IMR-90 (cell line): ENCODE measurements around the gene CBX3. TPM values are rescaled to one million over a fixed set of nuclear protein-coding genes. Genes with fewer than 3 reads are reported as not detected.

Source experiments
- ATAC-seq: fragments of 200-7000 bp; cut with Tn5 transposase; 2 replicates; pipeline ENCODE4 v1.9.1; 2020; ENCODE audit warnings: low read depth, mild to moderate bottlenecking, moderate library complexity
- BruUV-seq: library from RNA; stranded (reverse); fragments of 400-500 nt; replicated peaks from 2 replicates; lab custom pipeline; 2021; lab: Mats Ljungman, UMichigan
- CTCF ChIA-PET: fragments of 300-600 bp; formaldehyde crosslinking; extraction: SDS; loops from one replicate; lab custom pipeline; 2021; ENCODE audit warnings: antibody characterized with exemption; lab: Yijun Ruan, JAX
- POLR2A ChIA-PET: fragments of 300-600 bp; sonication (Branson Sonifier 250); formaldehyde crosslinking; loops from one replicate; lab custom pipeline; 2022; ENCODE audit warnings: antibody characterized with exemption; ENCODE audit not compliant: unreplicated experiment; lab: Charles Lee
- DNase-seq: peaks from one replicate; pipeline ENCODE4 v3.0.0; 2013
- H2AFZ ChIP-seq: replicated peaks from 2 replicates; pipeline ENCODE3; 2013; ENCODE audit warnings: low read length, mild to moderate bottlenecking; ENCODE audit not compliant: poor library complexity
- H2AK5ac ChIP-seq: 2 replicates; pipeline ENCODE4 v1.6.1; 2013; ENCODE audit warnings: low read depth, low read length, inconsistent platforms
- H2AK9ac ChIP-seq: replicated peaks from 2 replicates; pipeline ENCODE3; 2013; ENCODE audit warnings: mild to moderate bottlenecking, low read depth, low read length, moderate library complexity; ENCODE audit not compliant: poor library complexity
- H2BK120ac ChIP-seq: 2 replicates; pipeline ENCODE4 v1.6.1; 2013; ENCODE audit warnings: low read depth, low read length, inconsistent platforms
- H2BK15ac ChIP-seq: 3 replicates; pipeline ENCODE4 v1.6.1; 2013; ENCODE audit warnings: low read depth, low read length, inconsistent platforms
- H2BK20ac ChIP-seq: 2 replicates; pipeline ENCODE4 v1.6.1; 2013; ENCODE audit warnings: low read depth, mild to moderate bottlenecking, inconsistent platforms, low read length, moderate library complexity
- H2BK5ac ChIP-seq: 2 replicates; pipeline ENCODE4 v1.6.1; 2013; ENCODE audit warnings: mild to moderate bottlenecking, low read depth, low read length, inconsistent platforms; ENCODE audit not compliant: poor library complexity, severe bottlenecking
- H3K14ac ChIP-seq: replicated peaks from 2 replicates; pipeline ENCODE4 v1.6.1; 2013; ENCODE audit warnings: low read depth, low read length, inconsistent platforms
- H3K18ac ChIP-seq: 2 replicates; pipeline ENCODE4 v1.6.1; 2013; ENCODE audit warnings: low read depth, low read length, control low read depth
- H3K23ac ChIP-seq: 2 replicates; pipeline ENCODE4 v1.6.1; 2013; ENCODE audit warnings: low read depth, low read length, inconsistent platforms
- H3K27ac ChIP-seq: 2 replicates; pipeline ENCODE4 v1.5.1; 2013; ENCODE audit warnings: mild to moderate bottlenecking, control low read depth, low read length; ENCODE audit not compliant: insufficient read depth
- H3K27me3 ChIP-seq: 2 replicates; pipeline ENCODE4 v1.6.1; 2013; ENCODE audit warnings: low read length; ENCODE audit not compliant: control insufficient read depth, insufficient read depth
- H3K36me3 ChIP-seq: 2 replicates; pipeline ENCODE4 v1.6.1; 2013; ENCODE audit warnings: low read length, mixed read lengths; ENCODE audit not compliant: control insufficient read depth, insufficient read depth
- H3K4ac ChIP-seq: 2 replicates; pipeline ENCODE4 v1.6.1; 2013; ENCODE audit warnings: low read depth, low read length, inconsistent platforms
- H3K4me1 ChIP-seq: 2 replicates; pipeline ENCODE4 v1.6.1; 2013; ENCODE audit warnings: low read length, mixed read lengths; ENCODE audit not compliant: control insufficient read depth, insufficient read depth
- H3K4me2 ChIP-seq: 2 replicates; pipeline ENCODE4 v1.6.1; 2013; ENCODE audit warnings: low read depth, mild to moderate bottlenecking, control low read depth, low read length, moderate library complexity
- H3K4me3 ChIP-seq: 2 replicates; pipeline ENCODE4 v1.5.1; 2013; ENCODE audit warnings: low read depth, mild to moderate bottlenecking, control low read depth, low read length, moderate library complexity; ENCODE audit not compliant: insufficient read depth
- H3K56ac ChIP-seq: 2 replicates; pipeline ENCODE4 v1.6.1; 2013; ENCODE audit warnings: low read length, inconsistent platforms; ENCODE audit not compliant: insufficient read depth; ENCODE audit errors: extremely low read depth
- H3K79me1 ChIP-seq, 2 experiments: 2 replicates each; pipeline ENCODE4 v1.6.1; 2013; ENCODE audit warnings: low read length in 2 of 2, inconsistent platforms in 1 of 2, low read depth in 1 of 2
- H3K9ac ChIP-seq: 2 replicates; pipeline ENCODE4 v1.6.1; 2013; ENCODE audit warnings: low read depth, low read length, control low read depth
- H3K9me1 ChIP-seq: 2 replicates; pipeline ENCODE4 v1.6.1; 2013; ENCODE audit warnings: low read length, inconsistent platforms; ENCODE audit not compliant: insufficient read depth
- H3K9me3 ChIP-seq: 2 replicates; pipeline ENCODE4 v1.6.1; 2013; ENCODE audit warnings: low read length; ENCODE audit not compliant: control insufficient read depth, insufficient read depth
- H4K20me1 ChIP-seq: 2 replicates; pipeline ENCODE4 v1.6.1; 2013; ENCODE audit warnings: low read length, inconsistent platforms; ENCODE audit not compliant: insufficient read depth
- H4K5ac ChIP-seq: 2 replicates; pipeline ENCODE4 v1.6.1; 2013; ENCODE audit warnings: mild to moderate bottlenecking, low read depth, low read length, control low read depth
- H4K8ac ChIP-seq, 2 experiments: 2 replicates each; pipeline ENCODE4 v1.6.1; 2013; ENCODE audit warnings: low read depth in 2 of 2, low read length in 2 of 2, control low read depth in 1 of 2, inconsistent platforms in 1 of 2
- H4K91ac ChIP-seq: 2 replicates; pipeline ENCODE4 v1.6.1; 2013; ENCODE audit warnings: low read depth, low read length, inconsistent platforms; ENCODE audit not compliant: insufficient read depth
- BHLHE40 ChIP-seq: fragments of 150-350 bp; IDR thresholded peaks from 2 replicates; pipeline ENCODE4 v1.6.1; 2016; ENCODE audit warnings: mild to moderate bottlenecking, low read depth, low read length
- CEBPB ChIP-seq: IDR thresholded peaks from 2 replicates; pipeline ENCODE4 v1.6.1; 2012; ENCODE audit warnings: low read depth, low read length, improper control_type of control experiment
- CHD1 ChIP-seq: IDR thresholded peaks from 2 replicates; pipeline ENCODE4 v1.6.1; 2012; ENCODE audit warnings: low read depth, low read length, improper control_type of control experiment
- FOS ChIP-seq: fragments of 150-350 bp; IDR thresholded peaks from 2 replicates; pipeline ENCODE4 v1.6.1; 2016; ENCODE audit warnings: low read depth, low read length
- MAFK ChIP-seq: IDR thresholded peaks from 2 replicates; pipeline ENCODE4 v1.6.1; 2012; ENCODE audit warnings: low read depth, low read length, improper control_type of control experiment
- MAZ ChIP-seq: IDR thresholded peaks from 2 replicates; pipeline ENCODE4 v1.6.1; 2012; ENCODE audit warnings: low read depth, mild to moderate bottlenecking, low read length, improper control_type of control experiment, moderate library complexity, borderline replicate concordance
- MXI1 ChIP-seq: IDR thresholded peaks from 2 replicates; pipeline ENCODE4 v1.6.1; 2012; ENCODE audit warnings: low read depth, mild to moderate bottlenecking, low read length, moderate library complexity, borderline replicate concordance
- NFE2L2 ChIP-seq: fragments of 150-350 bp; IDR thresholded peaks from 2 replicates; pipeline ENCODE4 v1.6.1; 2016; ENCODE audit warnings: low read depth, mild to moderate bottlenecking, low read length
- POLR2A ChIP-seq: IDR thresholded peaks from 2 replicates; pipeline ENCODE4 v1.6.1; 2012; ENCODE audit warnings: mild to moderate bottlenecking, low read depth, low read length
- RAD21 ChIP-seq: IDR thresholded peaks from 2 replicates; pipeline ENCODE4 v1.6.1; 2012; ENCODE audit warnings: low read length, improper control_type of control experiment
- RCOR1 ChIP-seq: IDR thresholded peaks from 2 replicates; pipeline ENCODE4 v1.6.1; 2012; ENCODE audit warnings: mild to moderate bottlenecking, low read length, improper control_type of control experiment; ENCODE audit not compliant: insufficient replicate concordance
- RFX5 ChIP-seq: IDR thresholded peaks from 2 replicates; pipeline ENCODE4 v1.8.0; 2012; ENCODE audit warnings: low read depth, mild to moderate bottlenecking, low read length, moderate library complexity
- SMC3 ChIP-seq: fragments of 150-350 bp; IDR thresholded peaks from 2 replicates; pipeline ENCODE4 v1.6.1; 2016; ENCODE audit warnings: low read depth, mild to moderate bottlenecking, antibody characterized with exemption, low read length, moderate library complexity
- WGBS, 2 experiments: methylation state at CpG; one replicate each; pipeline versions ENCODE4 v1.1.5 to v1.1.7; 2013; ENCODE audit warnings: missing lambda C conversion rate in 2 of 2; ENCODE audit not compliant: insufficient read length in 1 of 2; ENCODE audit errors: extremely low coverage in 2 of 2; 5-methylcytosine and 5-hydroxymethylcytosine counted together
- dilution Hi-C: fragments of 300-500 bp; cut with HindIII; formaldehyde crosslinking; loops from one replicate; pipeline ENCODE4 v1.14.3; 2018; ENCODE audit warnings: low sequenced_read_pairs; ENCODE audit not compliant: unreplicated experiment
- in situ Hi-C: fragments of 300-500 bp; cut with MboI; formaldehyde crosslinking; loops from 3 replicates; pipeline ENCODE4 v1.14.3; 2019; ENCODE audit warnings: low sequenced_read_pairs, inconsistent platforms, mixed read lengths
- intact Hi-C: fragments of 100-400 bp; cut with micrococcal nuclease; formaldehyde crosslinking; loops from 2 replicates; pipeline ENCODE4 v1.10.0; 2022
- polyA plus RNA-seq, 3 experiments: library from polyadenylated mRNA; depleted of rRNA; stranded (reverse); fragments of >200 nt; gene quantifications; 2 replicates each; pipeline ENCODE4 v1.2.3, GENCODE V29; 2012; ENCODE audit warnings: low replicate concordance in 1 of 3
- total RNA-seq: library from RNA; depleted of rRNA; stranded (reverse); fragments of >200 nt; gene quantifications from 2 replicates; pipeline ENCODE4 v1.2.3, GENCODE V29; 2012
- TF ChIP-seq, protein P1 (sequence below): fragments of 150-350 bp; IDR thresholded peaks from 2 replicates; pipeline ENCODE4 v1.6.1; 2016; ENCODE audit warnings: low read depth, mild to moderate bottlenecking, low read length, moderate library complexity, borderline replicate concordance
- TF ChIP-seq, protein P2 (sequence below): fragments of 150-350 bp; IDR thresholded peaks from 2 replicates; pipeline ENCODE4 v1.6.1; 2017; ENCODE audit warnings: mild to moderate bottlenecking, antibody characterized with exemption, low read length, low read depth
- TF ChIP-seq, protein P3 (sequence below): conservative IDR thresholded peaks from 2 replicates; pipeline ENCODE4 v1.5.1; 2012; ENCODE audit warnings: mild to moderate bottlenecking, low read depth, low read length, improper control_type of control experiment

Gene CBX3
- total and polyA plus RNA-seq, 2 of the 4 experiments (the other 2 are of a cell fraction): 38.2 to 76.5 TPM

DNA sequence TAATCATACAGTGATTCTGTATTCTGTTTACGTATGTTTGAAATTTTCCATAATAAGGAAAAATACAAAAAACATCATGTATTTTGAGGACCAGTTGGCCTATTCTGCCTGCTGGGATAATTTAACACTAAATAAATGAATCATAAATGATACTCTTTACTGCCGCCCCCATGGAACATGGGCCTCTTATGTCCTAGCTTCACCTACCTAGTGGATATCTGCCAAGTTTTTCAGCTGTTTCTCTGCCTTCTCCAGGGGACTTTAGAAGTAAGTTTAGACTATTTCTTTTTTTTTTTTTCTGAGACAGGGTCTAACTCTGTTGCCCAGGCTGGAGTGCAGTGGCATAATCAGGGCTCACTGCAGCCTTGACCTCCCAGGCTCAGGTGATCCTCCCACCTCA, 39.1 kb upstream of the CBX3 start:
- Histone ChIP-seq H4K91ac (no peak overlapping the region), H2AK5ac (no peak overlapping the region), H3K4ac (no peak overlapping the region), H4K8ac (no peak overlapping the region), H3K79me1 (peaks cover 13 to 42% of the 10 kb centered on the region in 2 experiments), H2AK9ac (no peak overlapping the region), H3K14ac (no peak overlapping the region), H3K9me3 (no peaks in the 10 kb centered on the region), H2BK120ac (no peak overlapping the region), H4K5ac (no peak overlapping the region), H2BK5ac (no peak overlapping the region), H2BK20ac (no peak overlapping the region), H2AFZ (no peak overlapping the region), H4K20me1 (no peaks in the 10 kb centered on the region), H3K27me3 (no peaks in the 10 kb centered on the region), H3K23ac (no peak overlapping the region), H3K9ac (no peak overlapping the region), H3K36me3 (no peaks in the 10 kb centered on the region), H3K56ac (no peak overlapping the region), H3K4me1 (peaks cover 9% of the 10 kb centered on the region), H3K4me3 (no peak overlapping the region), H3K27ac (no peak overlapping the region), H2BK15ac (no peak overlapping the region), H3K18ac (no peak overlapping the region), H3K9me1 (peaks cover 16% of the 10 kb centered on the region), H3K4me2 (no peak overlapping the region)
- BruUV-seq: no TSS peak
- DNase-seq (no peak), ATAC-seq (no peak)
- ChIA-PET POLR2A (interaction anchor here (0.6 kb wide), 1 partner anchor 1534 kb away, joined by 3 read pairs; no protein-coding TSS in a partner anchor), CTCF (interaction anchor here (0.7 kb wide), 1 partner anchor 209 kb away, joined by 9 read pairs; no protein-coding TSS in a partner anchor)
- dilution Hi-C loops: no loop called here
- TF ChIP-seq RAD21: no peak
- TF ChIP-seq SMC3: no peak
- TF ChIP-seq, protein P1, sequence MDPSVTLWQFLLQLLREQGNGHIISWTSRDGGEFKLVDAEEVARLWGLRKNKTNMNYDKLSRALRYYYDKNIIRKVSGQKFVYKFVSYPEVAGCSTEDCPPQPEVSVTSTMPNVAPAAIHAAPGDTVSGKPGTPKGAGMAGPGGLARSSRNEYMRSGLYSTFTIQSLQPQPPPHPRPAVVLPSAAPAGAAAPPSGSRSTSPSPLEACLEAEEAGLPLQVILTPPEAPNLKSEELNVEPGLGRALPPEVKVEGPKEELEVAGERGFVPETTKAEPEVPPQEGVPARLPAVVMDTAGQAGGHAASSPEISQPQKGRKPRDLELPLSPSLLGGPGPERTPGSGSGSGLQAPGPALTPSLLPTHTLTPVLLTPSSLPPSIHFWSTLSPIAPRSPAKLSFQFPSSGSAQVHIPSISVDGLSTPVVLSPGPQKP: no peak
- no peak for TF ChIP-seq BHLHE40
- TF ChIP-seq MXI1: no peak
- no peak for TF ChIP-seq RCOR1
- no peak for TF ChIP-seq MAFK
- no peak for TF ChIP-seq RFX5
- TF ChIP-seq, protein P2, sequence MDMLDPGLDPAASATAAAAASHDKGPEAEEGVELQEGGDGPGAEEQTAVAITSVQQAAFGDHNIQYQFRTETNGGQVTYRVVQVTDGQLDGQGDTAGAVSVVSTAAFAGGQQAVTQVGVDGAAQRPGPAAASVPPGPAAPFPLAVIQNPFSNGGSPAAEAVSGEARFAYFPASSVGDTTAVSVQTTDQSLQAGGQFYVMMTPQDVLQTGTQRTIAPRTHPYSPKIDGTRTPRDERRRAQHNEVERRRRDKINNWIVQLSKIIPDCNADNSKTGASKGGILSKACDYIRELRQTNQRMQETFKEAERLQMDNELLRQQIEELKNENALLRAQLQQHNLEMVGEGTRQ: no peak
- TF ChIP-seq FOS: no peak
- no peak for TF ChIP-seq MAZ
- TF ChIP-seq CEBPB: no peak
- no peak for TF ChIP-seq POLR2A
- no peak for TF ChIP-seq NFE2L2
- TF ChIP-seq, protein P3, sequence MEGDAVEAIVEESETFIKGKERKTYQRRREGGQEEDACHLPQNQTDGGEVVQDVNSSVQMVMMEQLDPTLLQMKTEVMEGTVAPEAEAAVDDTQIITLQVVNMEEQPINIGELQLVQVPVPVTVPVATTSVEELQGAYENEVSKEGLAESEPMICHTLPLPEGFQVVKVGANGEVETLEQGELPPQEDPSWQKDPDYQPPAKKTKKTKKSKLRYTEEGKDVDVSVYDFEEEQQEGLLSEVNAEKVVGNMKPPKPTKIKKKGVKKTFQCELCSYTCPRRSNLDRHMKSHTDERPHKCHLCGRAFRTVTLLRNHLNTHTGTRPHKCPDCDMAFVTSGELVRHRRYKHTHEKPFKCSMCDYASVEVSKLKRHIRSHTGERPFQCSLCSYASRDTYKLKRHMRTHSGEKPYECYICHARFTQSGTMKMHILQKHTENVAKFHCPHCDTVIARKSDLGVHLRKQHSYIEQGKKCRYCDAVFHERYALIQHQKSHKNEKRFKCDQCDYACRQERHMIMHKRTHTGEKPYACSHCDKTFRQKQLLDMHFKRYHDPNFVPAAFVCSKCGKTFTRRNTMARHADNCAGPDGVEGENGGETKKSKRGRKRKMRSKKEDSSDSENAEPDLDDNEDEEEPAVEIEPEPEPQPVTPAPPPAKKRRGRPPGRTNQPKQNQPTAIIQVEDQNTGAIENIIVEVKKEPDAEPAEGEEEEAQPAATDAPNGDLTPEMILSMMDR: no peak
- TF ChIP-seq CHD1: no peak
- intact Hi-C loops: no loop called here
- in situ Hi-C loops: no loop called here
- WGBS, 2 experiments: no CpG with 5 or more reads among the region's 2 CpGs
